GM18511 (cell line): ENCODE measurements around the gene FANK1.

Source experiments
- ATAC-seq: cut with Tn5 transposase; IDR thresholded peaks from one replicate; pipeline ENCODE4 v1.9.1; 2021; ENCODE audit warnings: mild to moderate bottlenecking, moderate library complexity; ENCODE audit not compliant: unreplicated experiment

The FANK1 gene

DNA sequence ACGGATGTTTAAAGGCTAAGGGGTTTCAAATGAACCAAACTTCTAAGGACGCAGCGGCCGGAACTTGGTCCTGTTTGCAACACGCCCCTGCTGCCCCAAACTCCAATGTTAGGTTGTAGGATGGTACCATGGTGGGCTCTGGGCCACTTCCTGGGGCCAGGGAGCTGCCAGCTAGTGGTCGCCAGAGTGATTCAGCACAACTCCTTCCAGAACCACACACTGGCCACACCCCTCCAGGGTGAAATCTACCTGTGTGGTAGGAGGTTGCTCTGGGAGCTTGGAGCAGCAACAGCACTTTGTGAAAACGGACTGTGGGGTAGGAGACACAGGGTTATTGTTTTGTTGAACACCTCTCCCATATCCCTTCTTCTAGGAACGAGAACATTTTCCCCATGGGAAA is 161.1 kb downstream of the FANK1 start:
- ATAC-seq, result no peak

DNA sequence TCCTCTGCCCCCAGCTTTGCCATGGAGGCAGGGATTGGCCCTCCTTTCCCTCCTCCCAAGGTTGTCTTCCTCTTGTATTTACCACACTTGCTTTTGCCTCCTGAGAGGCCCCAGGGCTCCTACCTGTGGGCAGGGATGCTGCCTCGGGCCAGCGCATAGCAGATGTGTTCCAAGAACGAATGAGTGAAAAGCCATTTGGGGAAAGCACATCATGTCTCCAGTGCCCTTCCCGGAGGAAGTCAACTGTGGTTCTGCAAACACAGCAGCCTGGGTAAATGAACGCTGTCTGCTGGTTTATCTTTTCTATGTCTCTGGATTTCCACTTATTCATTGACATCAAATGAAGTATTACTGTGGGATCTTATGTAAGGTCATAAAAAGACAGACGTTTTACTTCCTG is 161.7 kb downstream of the FANK1 start:
- no peak for ATAC-seq

DNA sequence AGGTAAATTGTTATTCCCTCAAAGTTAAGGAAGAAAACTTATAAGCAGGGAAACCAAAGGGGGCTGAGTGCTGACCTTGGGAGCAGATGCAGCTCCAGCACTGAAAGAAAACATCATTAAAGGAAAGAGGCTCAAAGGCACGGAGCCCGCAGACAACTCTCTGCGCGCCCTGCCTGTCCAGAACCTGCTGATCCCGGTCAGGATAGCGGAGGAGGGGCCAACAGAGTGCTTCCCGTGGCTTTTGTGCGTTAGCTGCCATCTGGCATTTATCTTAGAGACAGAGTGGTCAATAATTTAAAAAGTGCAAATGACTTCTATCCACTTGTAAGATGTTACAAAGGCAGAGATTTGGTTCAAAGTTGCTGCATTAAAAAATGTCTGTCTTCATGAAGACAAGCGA is 162.1 kb downstream of the FANK1 start:
- ATAC-seq, result no peak
